Endodermal cell (in vitro differentiated cells): ENCODE results near the gene IPO5. TPM values are rescaled to one million over a fixed set of nuclear protein-coding genes. Genes with fewer than 3 reads are reported as not detected.
"Not testable (repeated sequence)": the region's sequence is repeated elsewhere in the genome, so short reads cannot be mapped to it uniquely, and the experiment has no call there.

ENCODE experiments used
- DNase-seq: peaks from one replicate; pipeline ENCODE4 v3.0.0-alpha.2; 2017
- H3K27ac ChIP-seq: 2 replicates; pipeline ENCODE4 v1.5.1; 2013; ENCODE audit warnings: mild to moderate bottlenecking, low read depth, low read length, moderate library complexity
- H3K27me3 ChIP-seq: 2 replicates; pipeline ENCODE4 v1.6.1; 2013; ENCODE audit warnings: mild to moderate bottlenecking, low read length, moderate library complexity; ENCODE audit not compliant: insufficient read depth, control insufficient read depth, poor library complexity, severe bottlenecking
- H3K36me3 ChIP-seq: 2 replicates; pipeline ENCODE4 v1.7.0; 2013; ENCODE audit warnings: mild to moderate bottlenecking, low read length, moderate library complexity; ENCODE audit not compliant: control insufficient read depth, insufficient read depth
- H3K4me1 ChIP-seq: one replicate; pipeline ENCODE4 v1.7.0; 2013; ENCODE audit warnings: low read length; ENCODE audit not compliant: control insufficient read depth, insufficient read depth
- H3K4me3 ChIP-seq: 2 replicates; pipeline ENCODE4 v1.5.1; 2013; ENCODE audit warnings: mild to moderate bottlenecking, low read length, moderate library complexity
- H3K9ac ChIP-seq: 2 replicates; pipeline ENCODE4 v1.6.1; 2013; ENCODE audit warnings: mild to moderate bottlenecking, low read length, moderate library complexity; ENCODE audit not compliant: poor library complexity, severe bottlenecking; ENCODE audit errors: extremely low read depth
- H3K9me3 ChIP-seq: 2 replicates; pipeline ENCODE4 v1.6.1; 2013; ENCODE audit warnings: mild to moderate bottlenecking, low read length, moderate library complexity; ENCODE audit not compliant: control insufficient read depth
- H3K27ac Mint-ChIP-seq: 2 replicates; pipeline ENCODE4 v1.8.0; 2020; ENCODE audit warnings: mixed read lengths
- H3K27me3 Mint-ChIP-seq: 2 replicates; pipeline ENCODE4 v1.8.0; 2021; ENCODE audit warnings: mild to moderate bottlenecking, mixed read lengths; ENCODE audit not compliant: insufficient read depth
- H3K36me3 Mint-ChIP-seq: 2 replicates; pipeline ENCODE4 v1.8.0; 2020; ENCODE audit warnings: low read depth, mixed read lengths
- H3K4me1 Mint-ChIP-seq: 2 replicates; pipeline ENCODE4 v1.8.0; 2020; ENCODE audit warnings: mixed read lengths
- H3K4me3 Mint-ChIP-seq: 2 replicates; pipeline ENCODE4 v1.8.0; 2020; ENCODE audit warnings: mild to moderate bottlenecking, moderate library complexity, mixed read lengths
- H3K9me3 Mint-ChIP-seq: 2 replicates; pipeline ENCODE4 v1.8.0; 2020; ENCODE audit warnings: mild to moderate bottlenecking, mixed read lengths
- WGBS, 2 experiments: methylation state at CpG; one replicate each; pipeline versions ENCODE4 v1.1.5 to v1.1.7; 2013; ENCODE audit warnings: missing lambda C conversion rate in 2 of 2, mixed read lengths in 1 of 2; ENCODE audit not compliant: insufficient coverage in 1 of 2, insufficient read length in 1 of 2; 5-methylcytosine and 5-hydroxymethylcytosine counted together
- total RNA-seq, 2 donors: library from RNA; stranded (reverse); fragmentation: NEBNext Ultra II Directional in 1 of 2; extraction: Animal tissue kit (Norgen Biotek cat#: 25700) in 1 of 2; gene quantifications; 2 replicates in 1 of 2; 3 replicates in 1 of 2; pipeline ENCODE4 v1.2.1, GENCODE V29; 2021
- TF ChIP-seq, protein P1 (sequence below): fragments of 200-600 bp; sonication (generic); conservative IDR thresholded peaks from 2 replicates; pipeline ENCODE4 v1.5.0; 2021; ENCODE audit warnings: antibody characterized with exemption, mild to moderate bottlenecking

IPO5 gene
- total RNA-seq, 2 donors from 2014 or later: 259 to 280 TPM

DNA sequence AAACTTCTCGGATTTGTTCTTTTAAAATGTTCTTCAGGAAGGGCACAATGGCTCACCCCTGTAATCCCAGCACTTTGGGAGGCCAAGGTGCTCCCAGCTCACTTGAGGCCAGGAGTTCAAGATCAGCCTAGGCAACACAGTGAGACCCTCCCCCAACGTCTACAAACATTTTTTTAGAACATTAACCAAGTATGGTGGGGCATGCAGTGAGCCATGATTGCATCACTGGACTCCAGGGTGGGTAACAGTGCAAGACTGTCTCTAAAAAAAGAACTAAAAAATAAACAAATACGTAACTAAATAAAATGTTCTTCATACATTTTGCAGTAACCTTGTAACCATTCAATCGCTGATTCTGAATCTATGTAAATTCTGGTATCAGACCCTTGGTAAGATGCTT lies 2.1 kb upstream of the IPO5 start:
- Mint-ChIP-seq H3K4me1 (no peaks in the 10 kb centered on the region), H3K36me3 (no peaks in the 10 kb centered on the region), H3K27me3 (no peaks in the 10 kb centered on the region), H3K27ac (no peak overlapping the region), H3K9me3 (peaks cover 14% of the 10 kb centered on the region), H3K4me3 (no peak overlapping the region)
- Histone ChIP-seq H3K27me3 (no peaks in the 10 kb centered on the region), H3K27ac (no peak overlapping the region), H3K9ac (no peak overlapping the region), H3K36me3 (no peaks in the 10 kb centered on the region), H3K4me1 (no peaks in the 10 kb centered on the region), H3K4me3 (no peak overlapping the region), H3K9me3 (no peaks in the 10 kb centered on the region)
- TF ChIP-seq, protein P1, sequence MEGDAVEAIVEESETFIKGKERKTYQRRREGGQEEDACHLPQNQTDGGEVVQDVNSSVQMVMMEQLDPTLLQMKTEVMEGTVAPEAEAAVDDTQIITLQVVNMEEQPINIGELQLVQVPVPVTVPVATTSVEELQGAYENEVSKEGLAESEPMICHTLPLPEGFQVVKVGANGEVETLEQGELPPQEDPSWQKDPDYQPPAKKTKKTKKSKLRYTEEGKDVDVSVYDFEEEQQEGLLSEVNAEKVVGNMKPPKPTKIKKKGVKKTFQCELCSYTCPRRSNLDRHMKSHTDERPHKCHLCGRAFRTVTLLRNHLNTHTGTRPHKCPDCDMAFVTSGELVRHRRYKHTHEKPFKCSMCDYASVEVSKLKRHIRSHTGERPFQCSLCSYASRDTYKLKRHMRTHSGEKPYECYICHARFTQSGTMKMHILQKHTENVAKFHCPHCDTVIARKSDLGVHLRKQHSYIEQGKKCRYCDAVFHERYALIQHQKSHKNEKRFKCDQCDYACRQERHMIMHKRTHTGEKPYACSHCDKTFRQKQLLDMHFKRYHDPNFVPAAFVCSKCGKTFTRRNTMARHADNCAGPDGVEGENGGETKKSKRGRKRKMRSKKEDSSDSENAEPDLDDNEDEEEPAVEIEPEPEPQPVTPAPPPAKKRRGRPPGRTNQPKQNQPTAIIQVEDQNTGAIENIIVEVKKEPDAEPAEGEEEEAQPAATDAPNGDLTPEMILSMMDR: no peak
- 88 to 95% methylated on average over 4 of the region's 4 CpGs for WGBS, 2 experiments
- DNase-seq: no peak

DNA sequence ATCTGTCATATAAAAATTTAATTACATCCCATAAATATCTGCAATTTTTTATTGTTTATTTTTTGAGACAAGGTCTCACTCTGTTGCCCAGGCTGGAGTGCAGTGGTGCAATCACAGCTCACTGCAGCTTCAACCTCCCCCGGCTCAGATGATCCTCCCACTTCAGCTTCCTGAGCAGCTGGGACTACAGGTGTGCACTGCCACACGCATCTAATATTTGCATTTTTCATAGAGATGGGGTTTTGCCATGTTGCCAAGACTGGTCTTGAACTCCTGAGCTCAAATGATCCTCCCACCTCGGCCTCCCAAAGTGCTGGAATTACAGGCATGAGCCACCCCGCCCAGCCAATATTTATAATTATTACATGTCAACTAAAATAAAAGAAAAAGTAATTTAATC lies 644 bp upstream of the IPO5 start:
- H3K27ac ChIP-seq, H3K36me3 Mint-ChIP-seq, H3K4me3 ChIP-seq: not testable (repeated sequence)

DNA sequence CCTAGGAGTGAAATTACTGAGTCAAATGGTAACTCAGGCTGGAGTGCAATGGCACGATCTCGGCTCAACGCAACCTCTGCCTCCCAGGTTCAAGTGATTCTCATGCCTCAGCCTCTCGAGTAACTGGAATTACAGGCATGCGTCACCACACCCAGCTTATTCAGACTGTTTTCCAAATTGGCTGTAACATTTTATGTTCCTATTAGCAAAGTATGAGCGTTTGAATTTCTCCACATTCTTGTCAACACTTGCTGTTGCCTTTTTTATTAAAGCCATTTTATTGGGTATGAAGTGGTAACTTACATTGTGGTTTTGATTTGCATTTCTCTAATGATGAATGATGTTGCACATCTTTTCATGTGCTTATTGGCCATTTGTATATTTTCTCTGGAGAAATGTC lies 7.9 kb downstream of the IPO5 start:
- Histone ChIP-seq H3K27me3 (no peaks in the 10 kb centered on the region), H3K9ac (no peak overlapping the region), H3K4me1 (no peaks in the 10 kb centered on the region), H3K27ac (no peak overlapping the region), H3K4me3 (no peak overlapping the region), H3K36me3 (no peaks in the 10 kb centered on the region), H3K9me3 (no peaks in the 10 kb centered on the region)
- DNase-seq: no peak
- no peaks in the 10 kb centered on the region for H3K27me3 Mint-ChIP-seq
- H3K4me1 Mint-ChIP-seq: no peaks in the 10 kb centered on the region
- H3K36me3 Mint-ChIP-seq: no peaks in the 10 kb centered on the region
- WGBS, 2 experiments: 84 to 95% methylated on average over 6 of the region's 6 CpGs
- no peak overlapping the region for H3K27ac Mint-ChIP-seq
- TF ChIP-seq, protein P1: no peak
- H3K9me3 Mint-ChIP-seq: no peaks in the 10 kb centered on the region
- H3K4me3 Mint-ChIP-seq: no peak overlapping the region

More for the DNA sequence above, 644 bp upstream of the IPO5 start:
- H3K4me1 ChIP-seq, H3K27me3 Mint-ChIP-seq, H3K27me3 ChIP-seq, H3K4me1 Mint-ChIP-seq, H3K27ac Mint-ChIP-seq, H3K9ac ChIP-seq, H3K4me3 Mint-ChIP-seq, DNase-seq, H3K36me3 ChIP-seq, H3K9me3 ChIP-seq: not testable (repeated sequence)
- WGBS, 2 experiments: 90 to 97% methylated on average over 2 to 4 of the region's 4 CpGs
- peaks cover 14% of the 10 kb centered on the region for H3K9me3 Mint-ChIP-seq

DNA sequence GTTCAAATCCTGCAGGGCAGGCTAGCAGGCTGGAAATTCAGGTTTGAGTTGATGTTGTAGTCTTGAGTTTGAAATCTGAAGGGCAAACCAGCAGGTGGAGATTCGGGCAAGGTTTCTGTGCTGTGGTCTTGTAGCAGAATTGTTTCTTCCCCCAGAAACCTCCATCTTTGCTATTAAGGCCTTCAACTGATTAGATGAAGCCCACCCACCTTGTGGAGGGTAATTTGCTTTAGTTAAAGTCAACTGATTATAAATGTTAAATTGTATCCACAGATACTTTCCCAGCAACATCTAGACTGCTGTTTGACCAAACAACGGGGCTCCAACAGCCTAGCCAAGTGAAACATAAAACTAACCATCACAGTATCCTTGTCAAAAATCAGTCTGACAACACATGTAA lies 9.4 kb downstream of the IPO5 start:
- no peak overlapping the region for H3K27ac Mint-ChIP-seq
- Histone ChIP-seq H3K9ac (no peak overlapping the region), H3K27ac (no peak overlapping the region), H3K9me3 (no peaks in the 10 kb centered on the region), H3K4me3 (no peak overlapping the region), H3K4me1 (no peaks in the 10 kb centered on the region), H3K27me3 (no peaks in the 10 kb centered on the region), H3K36me3 (no peaks in the 10 kb centered on the region)
- H3K4me3 Mint-ChIP-seq: no peak overlapping the region
- TF ChIP-seq, protein P1: no peak
- no peak for DNase-seq
- no peaks in the 10 kb centered on the region for H3K4me1 Mint-ChIP-seq
- no peaks in the 10 kb centered on the region for H3K9me3 Mint-ChIP-seq
- WGBS, 2 experiments: 88 to 100% methylated on average over 1 to 2 of the region's 2 CpGs
- no peaks in the 10 kb centered on the region for H3K36me3 Mint-ChIP-seq
- no peaks in the 10 kb centered on the region for H3K27me3 Mint-ChIP-seq
